Activated T-cell treated with anti-CD3 and anti-CD28 coated beads for 1 hour (primary cell): ENCODE results near the gene CDC5L.

Experiments
- DNase-seq: peaks from one replicate; pipeline ENCODE4 v3.0.0-alpha.2; 2020; ENCODE audit warnings: low read depth

Gene CDC5L

GRCh38 chr6:44373787-44374186, 13.7 kb upstream of the CDC5L start:
- no peak for DNase-seq

- no peak for DNase-seq
Observed at GRCh38 chr6:44375071-44375470, 12.4 kb upstream of the CDC5L start.

GRCh38 chr6:44377484-44377883, 10.0 kb upstream of the CDC5L start:
- no peak for DNase-seq

GRCh38 chr6:44377971-44378370, 9.5 kb upstream of the CDC5L start:
- no peak for DNase-seq

- DNase-seq = no peak
Observed at GRCh38 chr6:44381739-44382138, 5.8 kb upstream of the CDC5L start.

- DNase-seq = no peak
Observed at GRCh38 chr6:44386364-44386928, 1.1 kb upstream of the CDC5L start.

- DNase-seq = no peak
Observed at GRCh38 chr6:44386929-44387345, 569 bp upstream of the CDC5L start.

- no peak for DNase-seq
Observed at GRCh38 chr6:44388135-44388487, 605 bp downstream of the CDC5L start.

- DNase-seq = no peak
Observed at GRCh38 chr6:44388887-44389286, 1.4 kb downstream of the CDC5L start.

- no peak for DNase-seq
Observed at GRCh38 chr6:44390158-44390683, 2.7 kb downstream of the CDC5L start.

GRCh38 chr6:44395501-44395900, 8.0 kb downstream of the CDC5L start:
- no peak for DNase-seq

GRCh38 chr6:44396968-44397367, 9.5 kb downstream of the CDC5L start:
- no peak for DNase-seq

- no peak for DNase-seq
Observed at GRCh38 chr6:44397424-44398164, 10.1 kb downstream of the CDC5L start.

- no peak for DNase-seq
Observed at GRCh38 chr6:44399991-44400390, 12.5 kb downstream of the CDC5L start.

GRCh38 chr6:44400572-44400971, 13.1 kb downstream of the CDC5L start:
- no peak for DNase-seq

- no peak for DNase-seq
Observed at GRCh38 chr6:44401138-44401537, 13.6 kb downstream of the CDC5L start.

GRCh38 chr6:44404022-44404714, 16.7 kb downstream of the CDC5L start:
- no peak for DNase-seq

- no peak for DNase-seq
Observed at GRCh38 chr6:44404715-44405099, 17.2 kb downstream of the CDC5L start.

GRCh38 chr6:44407951-44408670, 20.6 kb downstream of the CDC5L start:
- no peak for DNase-seq

- DNase-seq = no peak
Observed at GRCh38 chr6:44409207-44409794, 21.8 kb downstream of the CDC5L start.

- no peak for DNase-seq
Observed at GRCh38 chr6:44410363-44410762, 22.9 kb downstream of the CDC5L start.

GRCh38 chr6:44411141-44411540, 23.6 kb downstream of the CDC5L start:
- DNase-seq = no peak
